ENCODE results near the gene AZU1.

DNA sequence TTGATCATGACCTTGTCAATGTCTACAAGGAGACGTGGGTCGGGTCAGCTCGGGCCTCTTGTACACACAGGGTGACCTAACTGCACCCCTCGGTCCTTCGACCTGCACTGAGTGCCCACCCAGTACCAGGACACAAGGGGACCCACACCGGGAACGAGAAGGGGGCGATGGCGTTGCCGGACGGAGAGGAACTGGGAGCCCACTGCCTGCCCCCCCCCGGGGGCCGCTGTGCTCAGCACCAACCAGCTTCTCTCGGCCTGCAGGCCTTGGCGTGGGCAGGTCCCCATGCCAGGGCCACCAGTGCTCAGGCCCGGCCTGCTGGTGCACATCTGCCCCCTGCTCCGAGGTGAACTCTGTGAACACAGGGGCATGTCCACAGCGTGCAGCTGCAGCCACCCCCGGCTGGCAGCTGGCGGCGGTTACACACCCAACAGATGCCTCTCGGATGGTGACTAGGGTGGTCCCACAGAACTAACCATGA, 46.0 kb downstream of the AZU1 start:
- TF ChIP-seq POLR2A (IDR thresholded peaks at IDR 0.05) = no peak
- TF ChIP-seq, protein P1, sequence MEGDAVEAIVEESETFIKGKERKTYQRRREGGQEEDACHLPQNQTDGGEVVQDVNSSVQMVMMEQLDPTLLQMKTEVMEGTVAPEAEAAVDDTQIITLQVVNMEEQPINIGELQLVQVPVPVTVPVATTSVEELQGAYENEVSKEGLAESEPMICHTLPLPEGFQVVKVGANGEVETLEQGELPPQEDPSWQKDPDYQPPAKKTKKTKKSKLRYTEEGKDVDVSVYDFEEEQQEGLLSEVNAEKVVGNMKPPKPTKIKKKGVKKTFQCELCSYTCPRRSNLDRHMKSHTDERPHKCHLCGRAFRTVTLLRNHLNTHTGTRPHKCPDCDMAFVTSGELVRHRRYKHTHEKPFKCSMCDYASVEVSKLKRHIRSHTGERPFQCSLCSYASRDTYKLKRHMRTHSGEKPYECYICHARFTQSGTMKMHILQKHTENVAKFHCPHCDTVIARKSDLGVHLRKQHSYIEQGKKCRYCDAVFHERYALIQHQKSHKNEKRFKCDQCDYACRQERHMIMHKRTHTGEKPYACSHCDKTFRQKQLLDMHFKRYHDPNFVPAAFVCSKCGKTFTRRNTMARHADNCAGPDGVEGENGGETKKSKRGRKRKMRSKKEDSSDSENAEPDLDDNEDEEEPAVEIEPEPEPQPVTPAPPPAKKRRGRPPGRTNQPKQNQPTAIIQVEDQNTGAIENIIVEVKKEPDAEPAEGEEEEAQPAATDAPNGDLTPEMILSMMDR (IDR thresholded peaks at IDR 0.05) = no peak

All from thyroid gland (tissue), 4 donors.